ENCODE data around the gene ISY1. TPM values are rescaled to one million over a fixed set of nuclear protein-coding genes. Genes with fewer than 3 reads are reported as not detected.

ISY1 gene
- total RNA-seq, 1 experiment from 2014 or later: 43.6 TPM

DNA sequence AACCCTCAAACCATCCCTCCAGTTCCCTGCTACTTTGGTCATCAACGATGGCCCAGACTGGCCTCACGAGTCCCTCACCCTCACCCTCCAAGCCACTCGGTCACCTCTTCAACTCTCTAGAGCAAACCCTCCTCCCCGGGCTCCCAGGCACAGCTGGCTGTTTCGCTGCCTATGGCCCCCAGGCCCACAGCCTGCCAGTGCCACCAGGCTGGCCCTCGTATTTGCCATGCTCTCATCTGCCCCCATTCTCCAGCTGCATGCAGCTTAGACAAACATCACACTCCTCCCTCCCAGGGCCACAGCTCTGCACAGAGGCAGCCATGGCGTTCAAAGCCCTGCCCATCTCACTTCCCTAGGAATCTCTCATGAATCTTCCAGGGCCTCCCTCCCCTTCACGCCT is 53.1 kb downstream of the ISY1 start:
- intact Hi-C loops (cut with micrococcal nuclease): no loop called here
- BruUV-seq (replicated peaks): no TSS peak
- no peak for DNase-seq (ENCODE audit: low read depth, low spot score)
- no peaks in the 10 kb centered on the region for H3K36me3 ChIP-seq (ENCODE audit: control insufficient read depth in 1 of 2, insufficient read depth in 2 of 2, low read length in 2 of 2)
- ChIA-PET RAD21 (ENCODE audit: low non-redundant PET in 1 of 2, low total read pairs in 2 of 2, uncharacterized antibody in 2 of 2, unreplicated experiment in 2 of 2) (no interaction called here), POLR2A (no interaction called here), CTCF (no interaction called here)
- no peaks in the 10 kb centered on the region for H3K27me3 ChIP-seq (ENCODE audit: insufficient read depth, low read length)
- no peaks in the 10 kb centered on the region for H3K9me2 ChIP-seq (ENCODE audit: insufficient read depth)
- H3K4me3 ChIP-seq (replicated peaks in 1 of 2; ENCODE audit: low read depth in 1 of 2, low read length in 2 of 2): no peak overlapping the region
- TF ChIP-seq POLR2AphosphoS5 (IDR thresholded peaks at IDR 0.05; ENCODE audit: low read depth, low read length): no peak
- TF ChIP-seq EZH2phosphoT487 (IDR thresholded peaks at IDR 0.05; ENCODE audit: borderline replicate concordance): no peak
- no peak for TF ChIP-seq YY1 (IDR thresholded peaks at IDR 0.05; ENCODE audit: extremely low read depth, insufficient replicate concordance, low read depth, low read length)
- TF ChIP-seq ZBTB33 (IDR thresholded peaks at IDR 0.05; ENCODE audit: extremely low read depth, insufficient replicate concordance, low read length): no peak
- no peak for TF ChIP-seq MAX (IDR thresholded peaks at IDR 0.05)
- TF ChIP-seq REST (IDR thresholded peaks at IDR 0.05; ENCODE audit: low read depth): no peak
- TF ChIP-seq EZH2 (IDR thresholded peaks at IDR 0.05): no peak
- TF ChIP-seq CEBPB (IDR thresholded peaks at IDR 0.05; ENCODE audit: low read depth): no peak
- TF ChIP-seq FOSL1 (IDR thresholded peaks at IDR 0.05; ENCODE audit: low read depth): no peak
- TF ChIP-seq TCF7L2 (IDR thresholded peaks at IDR 0.05; ENCODE audit: borderline replicate concordance, extremely low read depth, insufficient read depth, insufficient read length): no peak
- no peak for TF ChIP-seq CTCF (IDR thresholded peaks at IDR 0.05 in 2 of 3, conservative IDR thresholded peaks at IDR 0.05 in 1 of 3; ENCODE audit: borderline replicate concordance in 1 of 3, insufficient read depth in 1 of 3, low read depth in 2 of 3, low read length in 2 of 3)
- TF ChIP-seq, protein P1, sequence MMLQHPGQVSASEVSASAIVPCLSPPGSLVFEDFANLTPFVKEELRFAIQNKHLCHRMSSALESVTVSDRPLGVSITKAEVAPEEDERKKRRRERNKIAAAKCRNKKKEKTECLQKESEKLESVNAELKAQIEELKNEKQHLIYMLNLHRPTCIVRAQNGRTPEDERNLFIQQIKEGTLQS (IDR thresholded peaks at IDR 0.05): no peak
- no peak for TF ChIP-seq CBX3 (IDR thresholded peaks at IDR 0.05; ENCODE audit: low read depth)
- H4K20me1 ChIP-seq (ENCODE audit: insufficient read depth): no peaks in the 10 kb centered on the region
- H2AFZ ChIP-seq (ENCODE audit: low read depth, low read length, poor library complexity, severe bottlenecking): no peak overlapping the region
- ATAC-seq: no peak
- H3K9ac ChIP-seq (ENCODE audit: low read length): no peak overlapping the region
- H3K79me2 ChIP-seq (ENCODE audit: insufficient read depth, low read length): no peaks in the 10 kb centered on the region
- no peak overlapping the region for H3K4me2 ChIP-seq (ENCODE audit: low read length)
- no peaks in the 10 kb centered on the region for H3K9me3 ChIP-seq (ENCODE audit: control insufficient read depth in 1 of 2, insufficient read depth in 1 of 2, low read depth in 1 of 2, low read length in 2 of 2)
- H3K27ac ChIP-seq (ENCODE audit: low read depth, low read length): no peak overlapping the region
- H3K4me1 ChIP-seq (ENCODE audit: control insufficient read depth in 1 of 2, insufficient read depth in 2 of 2, low read length in 2 of 2): no peaks in the 10 kb centered on the region

Measured in HCT116 (cell line).